ENCODE measurements around the gene SRP72. TPM values are rescaled to one million over a fixed set of nuclear protein-coding genes. Genes with fewer than 3 reads are reported as not detected.

The SRP72 gene
- total RNA-seq, 1 experiment from 2014 or later: 92.4 TPM

DNA sequence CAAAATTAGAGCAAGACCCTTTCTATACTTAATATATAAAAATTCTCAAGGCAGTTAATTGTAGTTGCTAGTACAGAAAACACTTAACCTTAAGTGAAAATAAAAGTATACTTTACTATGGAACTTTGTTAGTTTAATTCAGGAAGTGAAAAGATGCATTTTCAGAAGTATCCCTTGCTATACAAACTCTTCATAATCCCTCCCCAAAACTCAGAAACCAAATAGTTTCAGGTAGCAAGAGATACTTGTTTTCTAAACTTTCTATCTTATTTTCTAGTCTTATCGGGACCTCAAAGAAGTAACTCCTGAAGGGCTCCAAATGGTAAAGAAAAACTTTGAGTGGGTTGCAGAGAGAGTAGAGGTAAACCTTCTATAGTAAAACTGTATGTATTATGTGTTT, 17.1 kb upstream of the SRP72 start:
- no TSS peak for BruUV-seq (replicated peaks)
- CTCF ChIA-PET: no interaction called here

DNA sequence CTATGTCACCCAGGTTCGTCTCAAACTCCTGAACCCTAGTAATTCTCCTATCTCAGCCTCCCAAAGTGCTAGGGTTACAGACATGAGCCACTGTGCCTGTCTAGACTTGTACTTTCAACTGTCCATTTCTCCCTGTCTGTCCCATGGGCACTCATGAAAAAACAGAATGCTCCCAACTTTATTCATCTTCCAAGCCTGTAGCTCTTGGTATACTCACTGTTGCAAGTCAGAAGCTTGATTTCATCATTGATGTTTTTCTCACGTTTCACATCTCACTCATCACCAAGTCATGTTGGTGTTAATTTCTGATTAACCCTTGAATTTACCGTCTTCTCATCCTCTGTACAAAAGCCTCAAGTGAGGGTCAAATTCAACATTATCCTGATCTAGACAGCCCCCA, 7.3 kb upstream of the SRP72 start:
- intact Hi-C loops (cut with micrococcal nuclease; ENCODE audit: unreplicated experiment): no loop called here
- Histone ChIP-seq H3K79me2 (ENCODE audit: low read depth) (peaks cover 12% of the 10 kb centered on the region; the same call in 1 of the 2 replicates), H3K27me3 (ENCODE audit: insufficient read depth, low read depth) (no peaks in the 10 kb centered on the region), H3K27ac (peak overlapping the region; percentile 47), H4K20me1 (ENCODE audit: insufficient read depth) (no peaks in the 10 kb centered on the region), H3F3A (ENCODE audit: insufficient read depth, low read depth) (peaks cover 16% of the 10 kb centered on the region; the same call in 1 of the 2 replicates), H3K4me2 (no peak overlapping the region), H3K9me3 (ENCODE audit: insufficient read depth, low read depth) (no peaks in the 10 kb centered on the region), H3K9me2 (ENCODE audit: insufficient read depth) (no peaks in the 10 kb centered on the region), H2AFZ (no peak overlapping the region), H3K36me3 (ENCODE audit: low read depth) (peaks cover 18% of the 10 kb centered on the region), H3K4me1 (replicated peaks; ENCODE audit: insufficient read depth) (peaks cover 3% of the 10 kb centered on the region), H3K4me3 (no peak overlapping the region)
- no peak for DNase-seq
- POLR2A ChIA-PET (ENCODE audit: unreplicated experiment): interaction anchor here (0.6 kb wide), 2 partner anchors 70 to 151 kb away, joined by 4 to 8 read pairs; no protein-coding TSS in a partner anchor
- CTCF ChIA-PET: no interaction called here
- TF ChIP-seq, protein P1, sequence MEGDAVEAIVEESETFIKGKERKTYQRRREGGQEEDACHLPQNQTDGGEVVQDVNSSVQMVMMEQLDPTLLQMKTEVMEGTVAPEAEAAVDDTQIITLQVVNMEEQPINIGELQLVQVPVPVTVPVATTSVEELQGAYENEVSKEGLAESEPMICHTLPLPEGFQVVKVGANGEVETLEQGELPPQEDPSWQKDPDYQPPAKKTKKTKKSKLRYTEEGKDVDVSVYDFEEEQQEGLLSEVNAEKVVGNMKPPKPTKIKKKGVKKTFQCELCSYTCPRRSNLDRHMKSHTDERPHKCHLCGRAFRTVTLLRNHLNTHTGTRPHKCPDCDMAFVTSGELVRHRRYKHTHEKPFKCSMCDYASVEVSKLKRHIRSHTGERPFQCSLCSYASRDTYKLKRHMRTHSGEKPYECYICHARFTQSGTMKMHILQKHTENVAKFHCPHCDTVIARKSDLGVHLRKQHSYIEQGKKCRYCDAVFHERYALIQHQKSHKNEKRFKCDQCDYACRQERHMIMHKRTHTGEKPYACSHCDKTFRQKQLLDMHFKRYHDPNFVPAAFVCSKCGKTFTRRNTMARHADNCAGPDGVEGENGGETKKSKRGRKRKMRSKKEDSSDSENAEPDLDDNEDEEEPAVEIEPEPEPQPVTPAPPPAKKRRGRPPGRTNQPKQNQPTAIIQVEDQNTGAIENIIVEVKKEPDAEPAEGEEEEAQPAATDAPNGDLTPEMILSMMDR (conservative IDR thresholded peaks at IDR 0.05): no peak
- no peak for TF ChIP-seq EZH2 (IDR thresholded peaks at IDR 0.05; ENCODE audit: low read depth)
- no TSS peak for BruUV-seq (replicated peaks)

More for the DNA sequence above, 17.1 kb upstream of the SRP72 start:
- Histone ChIP-seq H3K9me3 (ENCODE audit: insufficient read depth, low read depth) (no peaks in the 10 kb centered on the region), H2AFZ (no peak overlapping the region), H4K20me1 (ENCODE audit: insufficient read depth) (0 out of 2 replicates have a peak, but pooled peaks cover 2% of the 10 kb centered on the region), H3K27me3 (ENCODE audit: insufficient read depth, low read depth) (no peaks in the 10 kb centered on the region), H3F3A (ENCODE audit: insufficient read depth, low read depth) (no peaks in the 10 kb centered on the region), H3K79me2 (ENCODE audit: low read depth) (0 out of 2 replicates have a peak, but pooled peaks cover 4% of the 10 kb centered on the region), H3K4me1 (replicated peaks; ENCODE audit: insufficient read depth) (no peaks in the 10 kb centered on the region), H3K36me3 (ENCODE audit: low read depth) (no peaks in the 10 kb centered on the region), H3K9me2 (ENCODE audit: insufficient read depth) (no peaks in the 10 kb centered on the region), H3K4me3 (no peak overlapping the region), H3K27ac (no peak overlapping the region), H3K4me2 (no peak overlapping the region)
- TF ChIP-seq EZH2 (IDR thresholded peaks at IDR 0.05; ENCODE audit: low read depth): no peak
- TF ChIP-seq, protein P1 (conservative IDR thresholded peaks at IDR 0.05): no peak
- no peak for DNase-seq
- intact Hi-C loops (cut with micrococcal nuclease; ENCODE audit: unreplicated experiment): no loop called here
- POLR2A ChIA-PET (ENCODE audit: unreplicated experiment): no interaction called here

DNA sequence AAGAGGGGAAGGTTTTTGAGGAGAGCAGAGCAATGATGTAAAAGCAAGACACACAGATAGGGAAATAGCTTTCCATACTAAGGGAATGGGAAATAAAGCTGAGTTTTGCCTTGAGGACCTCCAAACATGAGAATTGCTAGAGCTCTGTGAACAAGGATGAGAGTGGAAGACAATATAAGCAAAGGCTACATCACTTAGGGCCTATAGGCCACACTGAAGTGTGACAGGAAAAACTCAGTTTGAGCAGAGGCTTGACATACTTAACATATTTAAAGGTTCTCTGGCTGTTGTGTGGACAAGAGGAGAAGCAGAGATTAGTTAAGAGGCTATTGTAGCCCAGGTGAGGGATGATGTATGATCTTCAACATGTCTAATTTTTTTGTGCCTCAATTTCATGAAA, 5.3 kb upstream of the SRP72 start:
- BruUV-seq (replicated peaks): no TSS peak
- DNase-seq: no peak
- H3K27me3 ChIP-seq (ENCODE audit: insufficient read depth, low read depth): no peaks in the 10 kb centered on the region
- peaks cover 18% of the 10 kb centered on the region for H3K36me3 ChIP-seq (ENCODE audit: low read depth)
- no peak for TF ChIP-seq EZH2 (IDR thresholded peaks at IDR 0.05; ENCODE audit: low read depth)
- TF ChIP-seq, protein P1 (conservative IDR thresholded peaks at IDR 0.05): no peak
- no peaks in the 10 kb centered on the region for H3K9me3 ChIP-seq (ENCODE audit: insufficient read depth, low read depth)
- H3K4me2 ChIP-seq: no peak overlapping the region
- peaks cover 30% of the 10 kb centered on the region for H3K79me2 ChIP-seq (ENCODE audit: low read depth)
- no peaks in the 10 kb centered on the region for H3K9me2 ChIP-seq (ENCODE audit: insufficient read depth)
- no peaks in the 10 kb centered on the region for H4K20me1 ChIP-seq (ENCODE audit: insufficient read depth)
- peaks cover 23% of the 10 kb centered on the region; the same call in 1 of the 2 replicates for H3F3A ChIP-seq (ENCODE audit: insufficient read depth, low read depth)
- H3K4me1 ChIP-seq (replicated peaks; ENCODE audit: insufficient read depth): peaks cover 14% of the 10 kb centered on the region
- CTCF ChIA-PET: no interaction called here
- no peak overlapping the region for H3K4me3 ChIP-seq
- POLR2A ChIA-PET (ENCODE audit: unreplicated experiment): no interaction called here
- no peak overlapping the region for H2AFZ ChIP-seq
- no peak overlapping the region for H3K27ac ChIP-seq
- intact Hi-C loops (cut with micrococcal nuclease; ENCODE audit: unreplicated experiment): no loop called here

Data from PC-9 (cell line).